OCI-LY7 (cell line): ENCODE results near the gene HOXB8. TPM values are rescaled to one million over a fixed set of nuclear protein-coding genes. Genes with fewer than 3 reads are reported as not detected.

Experiments used
- BruUV-seq: library from RNA; stranded (reverse); fragments of 400-500 nt; replicated peaks from 2 replicates; lab custom pipeline; 2021; lab: Mats Ljungman, UMichigan
- CTCF ChIA-PET: fragments of 300-600 bp; sonication (Branson Sonifier 250); formaldehyde crosslinking; loops from one replicate; lab custom pipeline; 2022; ENCODE audit warnings: antibody characterized with exemption; ENCODE audit not compliant: unreplicated experiment; lab: Charles Lee
- POLR2A ChIA-PET: fragments of 300-600 bp; sonication (Branson Sonifier 250); formaldehyde crosslinking; loops from one replicate; lab custom pipeline; 2022; ENCODE audit warnings: antibody characterized with exemption; lab: Charles Lee
- DNase-seq: peaks from one replicate; pipeline ENCODE4 v3.0.0-alpha.2; 2015; ENCODE audit warnings: low spot score
- H2AFZ ChIP-seq: fragments of 200-600 bp; sonication (generic), shearing (Covaris generic); 2 replicates; pipeline ENCODE4 v1.6.1; 2014; ENCODE audit warnings: mild to moderate bottlenecking, antibody characterized with exemption, low read length, moderate library complexity
- H3K27ac ChIP-seq: fragments of 200-600 bp; sonication (generic); 2 replicates; pipeline ENCODE4 v1.5.1; 2014; ENCODE audit warnings: mixed run types, low read depth, mild to moderate bottlenecking, moderate library complexity, low read length, inconsistent platforms; ENCODE audit not compliant: poor library complexity, severe bottlenecking
- H3K36me3 ChIP-seq: fragments of 200-600 bp; sonication (generic); 2 replicates; pipeline ENCODE4 v1.6.1; 2014; ENCODE audit warnings: mild to moderate bottlenecking, antibody characterized with exemption, low read length, moderate library complexity, mixed read lengths; ENCODE audit not compliant: insufficient read depth
- H3K4me1 ChIP-seq: fragments of 200-600 bp; sonication (generic); 2 replicates; pipeline ENCODE4 v1.5.1; 2014; ENCODE audit warnings: mild to moderate bottlenecking, low read length; ENCODE audit not compliant: insufficient read depth, poor library complexity, severe bottlenecking
- H3K4me2 ChIP-seq: fragments of 200-600 bp; sonication (generic); 2 replicates; pipeline ENCODE4 v1.6.1; 2014; ENCODE audit warnings: mild to moderate bottlenecking, low read length
- H3K4me3 ChIP-seq: fragments of 200-600 bp; sonication (generic); 2 replicates; pipeline ENCODE4 v1.5.1; 2014; ENCODE audit warnings: mild to moderate bottlenecking, low read depth, low read length; ENCODE audit not compliant: poor library complexity, severe bottlenecking
- H3K79me2 ChIP-seq: fragments of 200-600 bp; sonication (generic); 2 replicates; pipeline ENCODE4 v1.6.1; 2016; ENCODE audit warnings: low read depth, mild to moderate bottlenecking, low read length, moderate library complexity, mixed read lengths; ENCODE audit not compliant: insufficient read depth
- H3K9me2 ChIP-seq: fragments of 200-600 bp; sonication (generic); 2 replicates; pipeline ENCODE4 v1.6.1; 2016; ENCODE audit warnings: mild to moderate bottlenecking, low read length, mixed read lengths; ENCODE audit not compliant: insufficient read depth
- H3K9me3 ChIP-seq: fragments of 200-600 bp; sonication (generic); 2 replicates; pipeline ENCODE4 v1.6.1; 2014; ENCODE audit warnings: mild to moderate bottlenecking, mixed run types, low read length, mixed read lengths
- H4K20me1 ChIP-seq: fragments of 200-600 bp; sonication (generic); 2 replicates; pipeline ENCODE4 v1.6.1; 2014; ENCODE audit warnings: mild to moderate bottlenecking, antibody characterized with exemption, low read length, moderate library complexity, mixed read lengths; ENCODE audit not compliant: insufficient read depth
- CTCF ChIP-seq: fragments of 200-600 bp; sonication (generic); conservative IDR thresholded peaks from 2 replicates; pipeline ENCODE4 v1.5.1; 2014; ENCODE audit warnings: mild to moderate bottlenecking, antibody characterized with exemption, low read length, moderate library complexity, mixed read lengths
- EZH2phosphoT487 ChIP-seq: fragments of 200-600 bp; sonication (generic); IDR thresholded peaks from 2 replicates; pipeline ENCODE4 v1.6.1; 2018; ENCODE audit warnings: low read depth, borderline replicate concordance, mild to moderate bottlenecking, mixed run types, antibody characterized with exemption, low read length, moderate library complexity, mixed read lengths
- intact Hi-C: fragments of 100-400 bp; cut with micrococcal nuclease; formaldehyde crosslinking; loops from one replicate; pipeline ENCODE4 v1.10.0; 2022; ENCODE audit not compliant: unreplicated experiment
- total RNA-seq, 2 experiments: library from RNA; depleted of rRNA in 1 of 2; stranded (reverse); fragments of >200 nt in 1 of 2; shearing (Covaris generic) in 1 of 2; gene quantifications; 2 replicates each; pipeline ENCODE4 v1.2.3, GENCODE V29; 2014 to 2022

Gene HOXB8
- total RNA-seq, 2 experiments from 2014 or later: not detected

- Histone ChIP-seq H2AFZ (no peak overlapping the region), H3K4me2 (no peak overlapping the region), H3K27ac (no peak overlapping the region), H3K9me3 (no peaks in the 10 kb centered on the region), H3K4me1 (peaks cover 15% of the 10 kb centered on the region), H3K36me3 (no peaks in the 10 kb centered on the region), H4K20me1 (no peaks in the 10 kb centered on the region), H3K4me3 (no peak overlapping the region), H3K79me2 (no peaks in the 10 kb centered on the region), H3K9me2 (no peaks in the 10 kb centered on the region)
- no TSS peak for BruUV-seq
- no peak for DNase-seq
- no peak for TF ChIP-seq EZH2phosphoT487
- no peak for TF ChIP-seq CTCF
- POLR2A ChIA-PET: interaction anchor here (0.6 kb wide), 1 partner anchor 319 kb away, joined by 3 read pairs; no protein-coding TSS in a partner anchor
- CTCF ChIA-PET: no interaction called here
- intact Hi-C loops: no loop called here
Measured at GRCh38 chr17:48605991-48606891, 8.9 kb downstream of the HOXB8 start.

- no peaks in the 10 kb centered on the region for H4K20me1 ChIP-seq
- DNase-seq: no peak
- no peaks in the 10 kb centered on the region for H3K36me3 ChIP-seq
- no peaks in the 10 kb centered on the region for H3K9me3 ChIP-seq
- H3K27ac ChIP-seq: no peak overlapping the region
- CTCF ChIA-PET: no interaction called here
- H3K4me2 ChIP-seq: no peak overlapping the region
- POLR2A ChIA-PET: no interaction called here
- intact Hi-C loops: no loop called here
- peaks cover 15% of the 10 kb centered on the region for H3K4me1 ChIP-seq
- BruUV-seq: no TSS peak
- no peak overlapping the region for H2AFZ ChIP-seq
- H3K4me3 ChIP-seq: no peak overlapping the region
- no peaks in the 10 kb centered on the region for H3K9me2 ChIP-seq
- TF ChIP-seq CTCF: no peak
- TF ChIP-seq EZH2phosphoT487: no peak
- no peaks in the 10 kb centered on the region for H3K79me2 ChIP-seq
Measured at GRCh38 chr17:48605409-48605919, 9.6 kb downstream of the HOXB8 start.
